CMK (cell line): Measurements from ENCODE around the gene TFAP2D.

ENCODE experiments used
- DNase-seq: peaks from one replicate; pipeline ENCODE4 v3.0.0-alpha.2; 2010; ENCODE audit warnings: low read depth

Gene TFAP2D

DNA sequence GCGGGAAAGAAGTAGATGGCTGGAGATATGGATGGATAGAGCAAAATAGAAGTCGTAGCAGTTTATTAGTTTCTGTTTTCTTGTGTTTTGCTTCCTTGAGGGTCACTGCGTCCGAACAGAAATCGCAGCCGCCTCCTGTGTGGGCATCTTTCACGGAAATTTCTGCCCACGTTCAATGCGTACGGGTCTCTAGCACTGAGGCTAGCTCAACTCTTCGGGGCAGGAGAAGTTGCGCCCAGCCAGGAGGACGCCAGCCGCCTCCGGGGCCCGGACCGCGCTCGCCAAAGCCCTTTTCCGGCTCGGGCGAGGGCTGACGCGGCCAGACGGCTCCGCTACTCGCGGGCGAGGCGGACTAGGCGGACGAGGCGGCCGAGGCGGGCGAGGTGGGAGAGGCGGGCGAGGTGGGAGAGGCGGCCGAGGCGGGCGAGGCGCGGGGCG lies 106.2 kb downstream of the TFAP2D start:
- no peak for DNase-seq

GRCh38 chr6:50819904-50820868 lies 106.9 kb downstream of the TFAP2D start:
- no peak for DNase-seq

DNA sequence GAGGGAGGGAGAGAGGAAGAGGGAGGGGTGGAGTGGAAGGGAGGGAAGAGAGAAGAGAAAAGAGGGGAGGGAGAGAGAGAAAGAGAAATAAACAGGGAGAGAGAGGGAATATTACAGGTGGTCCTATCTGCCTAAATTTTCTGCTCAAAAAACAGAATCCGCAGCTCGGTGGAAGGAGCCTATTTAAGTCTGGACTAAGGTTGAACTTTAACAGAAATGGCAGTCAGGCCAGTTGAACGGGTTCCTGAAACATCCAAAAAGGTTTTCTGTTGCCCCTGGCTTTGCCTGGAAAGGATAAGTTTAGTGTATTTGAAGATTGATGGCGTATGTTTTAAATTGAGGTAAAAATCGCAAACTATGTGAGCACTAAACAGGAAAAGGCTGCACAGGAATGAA lies 107.5 kb downstream of the TFAP2D start:
- DNase-seq = no peak

DNA sequence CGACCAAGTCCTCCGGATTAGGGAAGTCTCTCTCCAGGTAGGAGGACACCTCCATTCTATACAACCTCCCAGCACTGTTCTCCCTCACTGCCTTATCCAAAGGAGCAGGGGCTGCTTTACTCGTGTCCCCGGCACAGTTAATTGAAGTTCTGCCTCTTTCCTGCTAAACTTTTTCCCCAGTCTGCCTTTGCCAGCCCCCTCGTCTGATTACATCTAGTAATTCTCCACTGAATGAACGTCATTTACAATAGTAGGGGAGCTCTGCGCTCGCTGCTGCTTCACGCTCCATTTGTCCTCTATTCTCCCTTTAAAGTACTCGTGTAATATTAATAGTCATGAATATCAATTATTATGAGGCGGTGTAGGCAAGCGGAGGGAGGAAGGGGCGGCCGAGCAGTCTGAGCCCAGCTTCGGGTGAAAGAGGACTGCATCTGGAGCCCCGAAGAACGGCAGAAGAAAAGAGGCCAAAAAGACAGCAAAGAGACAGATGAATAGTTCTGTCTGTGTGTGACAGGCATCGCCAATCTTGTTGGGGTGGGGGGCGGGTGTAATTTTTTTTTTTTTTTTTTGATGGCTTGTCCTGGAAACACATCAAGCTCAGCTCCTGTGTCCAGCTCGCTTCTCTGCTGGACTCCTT lies 108.2 kb downstream of the TFAP2D start:
- DNase-seq = no peak

DNA sequence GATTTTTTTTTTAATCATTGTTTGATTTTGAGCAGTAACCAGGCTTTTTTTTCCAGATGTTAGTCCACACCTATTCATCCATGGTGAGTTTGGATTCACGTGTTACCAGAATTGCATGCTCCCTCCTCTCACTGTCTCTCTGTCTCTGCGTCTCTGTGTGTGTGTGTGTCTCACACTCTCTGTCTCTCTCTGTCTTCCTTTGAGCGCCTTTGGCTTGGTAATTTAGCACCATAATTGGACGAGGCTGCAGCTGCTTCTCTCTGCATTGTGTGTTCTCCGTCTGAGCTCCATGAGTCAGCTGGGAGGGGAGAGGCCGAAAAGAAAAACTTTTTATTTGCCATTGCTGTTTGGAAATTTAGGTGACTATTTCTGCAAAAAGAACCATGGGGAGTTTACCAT lies 108.8 kb downstream of the TFAP2D start:
- no peak for DNase-seq
